Body of pancreas (tissue), 4 donors: ENCODE measurements around the gene TGFBI.

Source experiments
- CTCF ChIP-seq, 7 experiments: fragments of 450-650 bp in 4 of 7; fragments of 200-600 bp in 3 of 7; sonication (generic) in 3 of 7; IDR thresholded peaks; one replicate each; pipeline ENCODE4 v1.5.1; 2016 to 2019; ENCODE audit warnings: antibody characterized with exemption in 7 of 7
- POLR2A ChIP-seq, 3 donors: fragments of 450-650 bp; IDR thresholded peaks; one replicate each; pipeline ENCODE4 v1.6.1; 2016; ENCODE audit warnings: antibody characterized with exemption in 3 of 3, mild to moderate bottlenecking in 2 of 3

- no peak for TF ChIP-seq CTCF (IDR thresholded peaks at IDR 0.05)
- no peak for TF ChIP-seq POLR2A (IDR thresholded peaks at IDR 0.05)
These were observed 14.8 kb downstream of the TGFBI start for GRCh38 chr5:136043551-136043950.
